ENCODE measurements around the gene TMEM8B. TPM values are rescaled to one million over a fixed set of nuclear protein-coding genes. Genes with fewer than 3 reads are reported as not detected.

The TMEM8B gene
- total and polyA plus RNA-seq, 9 of the 15 experiments (the other 6 are each of a cell fraction or from before 2014, with no cell fraction given), result 0.01 to 2.2 (median 1.1) TPM

- CTCF ChIA-PET (ENCODE audit: low intra/inter-chr PET ratio), result no interaction called here
- Histone ChIP-seq H3K4me3 (peak within 1 kb of the TSS; percentile 31), H3K4me2 (ENCODE audit: insufficient read depth, low read length) (peak within 1 kb of the TSS; percentile 82), H3K36me3 (ENCODE audit: control insufficient read depth, insufficient read depth, low read length) (peaks cover 23% of the 10 kb centered on the region; the same call in 1 of the 3 replicates), H2AFZ (ENCODE audit: low read depth, low read length) (peak within 1 kb of the TSS; percentile 93), H4K20me1 (replicated peaks; ENCODE audit: control insufficient read depth, insufficient read depth, low read length) (no peaks in the 10 kb centered on the region), H3K79me2 (ENCODE audit: control insufficient read depth, insufficient read depth, low read length) (peaks cover 12% of the 10 kb centered on the region; the same call in 2 of the 3 replicates), H3K27ac (ENCODE audit: extremely low read depth, low read depth, low read length) (peak within 1 kb of the TSS; percentile 94), H3K27me3 (ENCODE audit: control insufficient read depth in 2 of 2, insufficient read depth in 2 of 2, low read length in 2 of 2) (no peaks in the 10 kb centered on the region), H3K4me1 (replicated peaks in 1 of 2; ENCODE audit: control insufficient read depth in 2 of 2, insufficient read depth in 2 of 2, low read length in 2 of 2) (peaks cover 17 to 31% of the 10 kb centered on the region in 2 experiments), H3K9ac (ENCODE audit: insufficient read depth in 1 of 2, low read depth in 2 of 2, low read length in 2 of 2) (peak within 1 kb of the TSS; percentile 26 to 92), H3K9me3 (replicated peaks; ENCODE audit: control insufficient read depth, insufficient read depth, low read depth, low read length) (no peaks in the 10 kb centered on the region; the same call in 1 of the 2 replicates), H3K9me1 (ENCODE audit: control insufficient read depth, insufficient read depth, low read length) (peaks cover 4% of the 10 kb centered on the region)
- no TSS peak for BruUV-seq (replicated peaks)
- 10% methylated on average over 28 of the region's 28 CpGs for WGBS (ENCODE audit: insufficient coverage, low coverage, missing lambda C conversion rate)
- intact Hi-C loops (cut with micrococcal nuclease), result loop anchor here (10.0 kb wide), 2 partner anchors 77 to 147 kb away; partner anchors contain the start of genes ARHGEF39, CREB3 and TLN1
- peak; percentile 76 to 89 (median 78) for DNase-seq (ENCODE audit: extremely low read depth in 1 of 4, low spot score in 3 of 4)
- ATAC-seq, result peak; percentile 75
- POLR2A ChIA-PET, result interaction anchor here (1.1 to 1.5 kb wide), 2 partner anchors 10 to 126 kb away, joined by 4 to 5 read pairs; no protein-coding TSS in a partner anchor
- peak; percentile 89 for FAIRE-seq
- in situ Hi-C loops (cut with MboI), result no loop called here
- TF ChIP-seq NFYB (IDR thresholded peaks at IDR 0.05; ENCODE audit: extremely low read depth, insufficient read length) (no peak), KLF13 (tag; IDR thresholded peaks at IDR 0.05; ENCODE audit: borderline replicate concordance, low read depth) (no peak), MTA3 (IDR thresholded peaks at IDR 0.05; ENCODE audit: borderline replicate concordance) (no peak), SMC3 (conservative IDR thresholded peaks at IDR 0.05; ENCODE audit: insufficient read depth, low read depth, low read length) (no peak), POLR2H (tag; IDR thresholded peaks at IDR 0.05; ENCODE audit: low read depth) (no peak), SAFB2 (IDR thresholded peaks at IDR 0.05; ENCODE audit: borderline replicate concordance, low read depth, low read length, severe bottlenecking) (no peak), FOSL1 (tag; conservative IDR thresholded peaks at IDR 0.05) (no peak), CEBPB (tag; IDR thresholded peaks at IDR 0.05) (no peak), TGIF2 (CRISPR knock-in tag; IDR thresholded peaks at IDR 0.05) (no peak), ARID2 (IDR thresholded peaks at IDR 0.05) (no peak), SNIP1 (IDR thresholded peaks at IDR 0.05; ENCODE audit: low read depth) (no peak), MED1 (CRISPR knock-in tag; IDR thresholded peaks at IDR 0.05; ENCODE audit: borderline replicate concordance) (no peak), ZNF449 (CRISPR knock-in tag; IDR thresholded peaks at IDR 0.05) (no peak), BRCA1 (IDR thresholded peaks at IDR 0.05) (no peak), BRCA1 (CRISPR knock-in tag; IDR thresholded peaks at IDR 0.05) (no peak)
- TF ChIP-seq, protein P1, sequence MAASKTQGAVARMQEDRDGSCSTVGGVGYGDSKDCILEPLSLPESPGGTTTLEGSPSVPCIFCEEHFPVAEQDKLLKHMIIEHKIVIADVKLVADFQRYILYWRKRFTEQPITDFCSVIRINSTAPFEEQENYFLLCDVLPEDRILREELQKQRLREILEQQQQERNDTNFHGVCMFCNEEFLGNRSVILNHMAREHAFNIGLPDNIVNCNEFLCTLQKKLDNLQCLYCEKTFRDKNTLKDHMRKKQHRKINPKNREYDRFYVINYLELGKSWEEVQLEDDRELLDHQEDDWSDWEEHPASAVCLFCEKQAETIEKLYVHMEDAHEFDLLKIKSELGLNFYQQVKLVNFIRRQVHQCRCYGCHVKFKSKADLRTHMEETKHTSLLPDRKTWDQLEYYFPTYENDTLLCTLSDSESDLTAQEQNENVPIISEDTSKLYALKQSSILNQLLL (CRISPR knock-in tag; IDR thresholded peaks at IDR 0.05; ENCODE audit: borderline replicate concordance), result no peak
- TF ChIP-seq, protein P2, sequence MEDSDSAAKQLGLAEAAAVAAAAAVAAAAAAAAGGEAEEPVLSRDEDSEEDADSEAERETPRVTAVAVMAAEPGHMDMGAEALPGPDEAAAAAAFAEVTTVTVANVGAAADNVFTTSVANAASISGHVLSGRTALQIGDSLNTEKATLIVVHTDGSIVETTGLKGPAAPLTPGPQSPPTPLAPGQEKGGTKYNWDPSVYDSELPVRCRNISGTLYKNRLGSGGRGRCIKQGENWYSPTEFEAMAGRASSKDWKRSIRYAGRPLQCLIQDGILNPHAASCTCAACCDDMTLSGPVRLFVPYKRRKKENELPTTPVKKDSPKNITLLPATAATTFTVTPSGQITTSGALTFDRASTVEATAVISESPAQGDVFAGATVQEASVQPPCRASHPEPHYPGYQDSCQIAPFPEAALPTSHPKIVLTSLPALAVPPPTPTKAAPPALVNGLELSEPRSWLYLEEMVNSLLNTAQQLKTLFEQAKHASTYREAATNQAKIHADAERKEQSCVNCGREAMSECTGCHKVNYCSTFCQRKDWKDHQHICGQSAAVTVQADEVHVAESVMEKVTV (CRISPR knock-in tag; IDR thresholded peaks at IDR 0.05), result no peak
- TF ChIP-seq, protein P3, sequence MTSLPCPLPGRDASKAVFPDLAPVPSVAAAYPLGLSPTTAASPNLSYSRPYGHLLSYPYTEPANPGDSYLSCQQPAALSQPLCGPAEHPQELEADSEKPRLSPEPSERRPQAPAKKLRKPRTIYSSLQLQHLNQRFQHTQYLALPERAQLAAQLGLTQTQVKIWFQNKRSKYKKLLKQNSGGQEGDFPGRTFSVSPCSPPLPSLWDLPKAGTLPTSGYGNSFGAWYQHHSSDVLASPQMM (CRISPR knock-in tag; IDR thresholded peaks at IDR 0.05), result no peak
These were observed 16.9 kb upstream of the TMEM8B start, which contains the start of gene SPAG8 for GRCh38 chr9:35812025-35812602. SPAG8 (minus strand) TSS chr9:35812262; CDS start chr9:35812147, 115 bp downstream.
